ENCODE data around the gene E2F3.
"Not testable (repeated sequence)": the region's sequence is repeated elsewhere in the genome, so short reads cannot be mapped to it uniquely, and the experiment has no call there.

E2F3 gene

GRCh38 chr6:20434766-20435165 lies 33.1 kb downstream of the E2F3 start:
- DNase-seq, result no peak

GRCh38 chr6:20436719-20437118 lies 35.0 kb downstream of the E2F3 start:
- no peak for DNase-seq

GRCh38 chr6:20437639-20438038 lies 36.0 kb downstream of the E2F3 start:
- DNase-seq, result no peak

DNA sequence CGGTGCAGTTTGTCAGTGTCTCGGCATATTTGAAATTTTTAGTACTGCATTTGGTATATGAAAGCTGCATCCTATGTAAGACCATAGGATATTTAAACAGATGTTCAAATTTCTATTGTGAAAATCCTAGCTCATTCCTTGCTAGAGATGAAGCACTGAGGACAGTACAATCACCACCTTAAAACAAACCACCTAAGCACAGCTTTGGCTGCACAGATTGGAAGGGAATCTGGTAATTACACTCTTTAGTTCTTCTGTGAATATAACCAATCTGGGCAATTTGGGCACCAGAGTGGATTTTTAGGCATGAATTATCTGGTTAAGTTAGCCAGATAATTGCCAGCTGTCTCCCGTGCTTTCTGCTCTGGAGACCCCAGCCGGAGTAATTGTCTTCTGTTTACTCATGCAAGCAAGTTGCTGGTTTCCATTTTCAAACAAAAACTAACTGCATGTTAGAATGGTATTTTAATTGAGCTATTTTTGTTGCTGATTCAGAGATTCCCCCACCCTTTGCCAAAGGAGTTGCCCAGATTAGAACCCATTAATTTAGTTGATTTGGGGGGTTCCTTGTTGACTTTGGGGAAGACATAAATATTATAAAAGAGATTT lies 36.9 kb downstream of the E2F3 start:
- peak; percentile 15 for DNase-seq

DNA sequence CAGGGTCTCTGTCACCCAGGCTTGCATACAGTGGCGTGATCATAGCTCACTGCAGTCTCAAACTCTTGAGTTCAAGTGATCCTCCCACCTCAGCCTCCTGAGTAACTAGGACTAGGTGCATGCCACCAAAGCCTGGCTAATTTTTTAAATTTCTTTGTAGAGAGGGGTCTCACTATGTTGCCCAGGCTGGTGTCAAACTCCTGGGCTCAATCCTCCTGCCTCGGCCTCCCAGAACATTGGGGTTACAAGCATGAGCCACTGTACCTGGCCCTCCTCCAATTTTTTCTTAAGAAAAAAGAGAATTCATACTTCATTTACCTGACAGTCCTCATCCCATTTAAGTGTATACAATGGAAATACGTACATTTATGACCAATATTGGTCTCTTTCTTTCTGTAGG lies 37.9 kb downstream of the E2F3 start:
- DNase-seq, result no peak

DNA sequence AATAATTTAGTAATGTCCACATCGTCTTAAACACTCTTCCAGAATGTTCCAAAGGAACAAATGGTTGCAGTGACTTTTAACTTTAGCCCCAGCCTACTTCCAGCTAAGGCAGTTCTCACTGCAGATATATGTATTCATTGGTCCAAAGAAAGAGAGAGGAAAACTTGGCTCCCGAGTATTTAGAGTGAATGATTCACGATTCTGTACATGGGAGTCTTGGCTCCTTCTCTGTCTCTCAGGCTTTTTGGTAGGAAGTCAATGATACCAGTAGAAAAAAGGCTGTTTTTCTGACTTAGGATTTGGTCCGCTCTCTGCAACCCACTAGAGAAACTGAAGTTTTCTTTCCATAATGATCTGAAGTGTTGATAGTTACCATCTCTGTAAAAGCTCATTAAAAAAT lies 38.6 kb downstream of the E2F3 start:
- no peak for DNase-seq

DNA sequence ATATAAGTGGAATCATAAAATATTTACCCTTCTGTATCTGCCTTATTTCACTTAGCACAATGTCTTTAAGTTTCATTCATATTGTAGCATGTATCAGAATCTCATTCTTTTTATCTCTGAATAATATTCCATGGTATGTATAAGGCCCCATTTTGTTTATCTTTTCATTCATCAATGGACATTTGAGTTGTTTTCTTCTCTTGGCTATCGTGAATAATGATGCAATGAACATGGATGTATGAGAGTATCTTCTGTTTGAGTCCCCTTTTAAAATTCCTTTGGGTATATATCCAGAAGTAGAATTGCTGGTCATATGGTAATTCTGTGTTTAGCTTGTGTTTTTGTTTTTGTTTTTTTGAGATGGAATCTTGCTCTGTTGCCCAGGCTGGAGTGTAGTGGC lies 39.6 kb downstream of the E2F3 start:
- no peak for DNase-seq

- peak; percentile 55 for DNase-seq
Measured at GRCh38 chr6:20441921-20442320, 40.2 kb downstream of the E2F3 start.

DNA sequence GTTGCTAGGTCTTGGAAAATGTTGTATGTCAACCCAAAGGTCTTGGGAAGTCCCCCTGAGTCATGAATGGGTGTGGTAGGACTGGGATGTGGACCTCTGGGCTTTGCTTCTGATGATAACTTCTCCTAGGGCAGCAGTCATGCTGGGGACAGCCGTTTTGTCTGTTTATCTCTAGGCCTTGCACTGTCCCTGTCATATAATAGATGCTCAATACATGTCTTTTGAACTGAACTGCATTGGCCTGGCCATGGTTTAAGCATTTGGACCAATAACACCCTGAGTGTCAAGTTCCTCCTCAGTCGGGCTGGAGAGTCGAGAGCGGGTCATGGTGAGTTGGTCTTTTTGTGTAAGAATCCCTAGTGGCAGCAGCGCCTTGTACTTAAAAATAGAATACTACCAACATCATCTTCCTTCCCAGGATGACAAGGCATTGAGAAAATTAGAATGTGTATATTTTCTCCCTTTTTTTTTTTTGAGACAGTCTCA lies 43.1 kb downstream of the E2F3 start:
- no peak for DNase-seq

GRCh38 chr6:20447157-20447556 lies 45.5 kb downstream of the E2F3 start:
- no peak for DNase-seq

DNA sequence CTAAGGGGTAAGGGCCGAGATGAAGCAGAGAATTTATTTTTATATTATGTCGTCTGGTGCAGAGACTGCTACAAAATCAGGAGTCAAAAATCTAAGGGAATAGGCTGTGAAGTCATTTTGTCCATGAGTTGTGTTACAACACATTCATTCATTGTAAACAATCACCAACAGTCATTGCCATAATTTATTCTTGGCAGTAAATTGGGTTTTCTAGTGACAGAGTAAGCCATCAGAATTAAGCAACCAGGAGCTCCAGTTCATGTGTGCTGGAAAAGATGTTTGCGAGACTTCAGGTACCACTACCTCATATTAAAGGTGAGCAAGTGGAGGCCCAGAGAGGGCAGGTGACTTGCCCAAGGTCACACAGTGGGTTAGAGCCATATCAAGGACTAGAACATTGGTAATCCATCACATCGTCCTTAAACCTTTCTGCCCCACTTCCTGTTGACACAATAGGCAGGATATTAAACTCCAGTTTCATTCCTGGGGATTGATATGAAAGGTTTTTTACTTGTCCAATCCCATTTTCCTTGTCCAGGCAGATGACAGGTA lies 46.0 kb downstream of the E2F3 start:
- DNase-seq, result no peak

- no peak for DNase-seq
Measured at GRCh38 chr6:20448828-20449227, 47.1 kb downstream of the E2F3 start.

GRCh38 chr6:20454204-20454824 lies 52.6 kb downstream of the E2F3 start:
- DNase-seq, result no peak

- no peak for DNase-seq
Measured at GRCh38 chr6:20455251-20455940, 53.7 kb downstream of the E2F3 start.

DNA sequence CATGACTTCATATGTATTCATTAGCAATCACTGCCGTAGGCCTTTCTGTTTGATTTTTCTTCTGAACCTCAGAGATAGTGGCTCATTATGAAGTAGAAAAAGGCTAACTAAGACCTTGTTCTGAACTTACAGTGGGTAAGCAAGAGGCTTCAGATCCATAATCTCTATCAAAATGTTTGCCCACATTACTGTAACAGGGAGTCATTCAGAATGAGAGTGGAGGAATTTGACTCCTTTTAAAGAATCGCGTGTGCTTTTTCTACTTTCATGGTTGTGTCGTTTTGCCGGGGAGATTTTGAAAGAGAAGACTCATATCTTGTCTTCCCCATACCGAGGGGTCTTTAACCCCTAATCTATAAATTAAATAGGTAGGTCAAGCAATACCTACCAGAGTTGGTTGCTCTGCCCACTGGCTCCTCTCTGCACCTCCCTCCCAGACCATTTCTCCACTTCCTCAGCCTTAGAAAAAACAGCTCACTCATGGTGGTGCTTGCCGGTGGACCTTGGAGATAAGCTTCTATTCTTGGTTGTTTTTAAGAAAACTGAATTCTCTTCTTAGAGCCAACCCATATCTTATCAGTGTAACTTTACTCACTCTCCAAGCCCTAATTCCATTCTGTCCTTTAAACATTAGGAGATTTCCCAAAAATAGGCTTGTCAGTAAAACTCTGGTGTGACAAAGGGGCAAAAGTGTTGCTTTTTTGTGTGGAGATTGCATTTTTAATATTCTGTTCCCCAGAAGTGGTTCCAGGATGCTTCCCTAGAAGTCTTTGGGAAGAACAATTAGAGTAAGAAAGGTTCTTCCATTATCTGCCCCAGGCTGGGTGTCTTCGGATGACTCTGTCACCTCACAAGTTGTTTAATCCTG lies 56.6 kb downstream of the E2F3 start:
- DNase-seq, result no peak

- DNase-seq, result no peak
Measured at GRCh38 chr6:20459682-20460081, 58.0 kb downstream of the E2F3 start.

GRCh38 chr6:20461576-20461975 lies 59.9 kb downstream of the E2F3 start:
- no peak for DNase-seq

DNA sequence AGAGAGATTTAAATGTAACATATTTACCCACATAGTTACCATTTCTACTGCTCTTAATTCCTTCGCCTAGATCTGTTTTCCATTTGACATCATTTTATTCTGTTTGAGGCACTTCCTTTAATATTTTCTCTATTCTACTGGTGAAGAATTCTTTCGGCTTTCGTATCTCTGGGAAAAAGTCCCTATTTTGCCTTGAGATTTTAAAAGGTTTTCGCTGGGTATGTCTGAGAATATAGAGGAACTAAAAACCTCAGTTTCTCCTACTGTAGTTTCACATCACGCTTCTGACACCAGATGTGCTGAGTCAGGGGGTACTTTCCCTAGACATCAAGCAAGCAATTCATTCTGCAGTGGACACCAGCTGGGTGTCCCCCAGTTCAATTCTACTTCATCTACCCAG lies 61.7 kb downstream of the E2F3 start:
- DNase-seq, result no peak

DNA sequence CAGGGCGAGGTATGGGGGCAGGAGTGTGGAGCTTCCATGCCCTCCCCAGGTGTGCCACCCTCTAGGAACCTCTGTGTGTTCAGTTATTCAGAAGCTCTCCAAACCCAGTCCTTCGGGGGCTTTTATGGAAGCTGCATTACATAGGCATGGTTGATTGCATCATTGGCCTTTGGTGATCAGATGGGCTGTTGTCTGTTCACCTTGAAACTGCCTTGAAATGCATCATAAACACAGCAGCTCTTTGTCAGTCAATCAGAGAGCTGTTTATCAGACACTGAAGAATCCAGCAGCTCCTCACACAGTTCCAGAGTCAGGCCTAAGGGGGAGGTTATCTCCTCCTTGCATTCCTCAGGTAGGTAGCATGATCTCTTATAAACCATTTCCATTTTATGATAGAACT lies 62.4 kb downstream of the E2F3 start:
- DNase-seq, result no peak

GRCh38 chr6:20464847-20465246 lies 63.2 kb downstream of the E2F3 start:
- DNase-seq, result no peak

DNA sequence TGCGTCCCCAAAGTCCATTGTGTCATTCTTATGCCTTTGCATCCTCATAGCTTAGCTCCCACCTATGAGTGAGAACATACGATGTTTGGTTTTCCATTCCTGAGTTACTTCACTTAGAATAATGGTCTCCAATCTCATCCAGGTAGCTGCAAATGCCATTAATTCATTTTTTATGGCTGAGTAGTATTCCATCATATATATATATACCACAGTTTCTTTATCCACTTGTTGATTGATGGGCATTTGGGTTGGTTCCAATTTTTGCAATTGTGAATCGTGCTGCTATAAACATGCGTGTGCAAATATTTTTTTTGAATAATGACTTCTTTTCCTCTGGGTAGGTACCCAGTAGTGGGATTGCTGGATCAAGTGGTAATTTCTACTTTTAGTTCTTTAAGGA lies 63.9 kb downstream of the E2F3 start:
- not testable (repeated sequence) for DNase-seq

DNA sequence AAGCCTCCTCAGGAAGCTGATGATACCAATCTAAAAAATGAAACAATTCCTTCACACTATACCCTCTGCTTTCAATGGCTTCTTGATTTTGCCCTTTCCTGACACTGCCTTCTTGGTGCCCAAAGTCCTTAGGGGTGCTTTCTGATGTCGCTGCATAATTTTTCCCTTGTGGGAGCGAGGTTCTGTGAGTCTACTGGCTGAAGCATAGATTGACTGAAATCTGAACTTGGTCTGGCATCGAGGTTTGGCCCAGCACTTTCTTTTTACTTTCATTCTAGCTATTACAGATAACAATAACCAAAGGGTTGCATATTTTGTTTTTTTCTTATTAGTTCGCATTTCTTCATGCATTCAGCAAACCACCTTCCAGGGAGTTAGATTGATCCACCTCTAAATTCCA lies 65.8 kb downstream of the E2F3 start:
- DNase-seq, result no peak

GRCh38 chr6:20468209-20468608 lies 66.5 kb downstream of the E2F3 start:
- DNase-seq, result no peak

All from NCI-H774 (cell line).